Ishikawa (cell line): ENCODE results near the gene TBX2.

Experiments used
- CEBPB ChIP-seq: IDR thresholded peaks from 2 replicates; pipeline ENCODE4 v1.6.1; 2012
- CREB1 ChIP-seq: IDR thresholded peaks from 2 replicates; pipeline ENCODE4 v1.6.1; 2012; ENCODE audit warnings: low read depth
- EGR1 ChIP-seq: IDR thresholded peaks from 2 replicates; pipeline ENCODE4 v1.6.1; 2012
- EP300 ChIP-seq: IDR thresholded peaks from 2 replicates; pipeline ENCODE4 v1.6.1; 2012; ENCODE audit warnings: borderline replicate concordance
- FOXM1 ChIP-seq: IDR thresholded peaks from 2 replicates; pipeline ENCODE4 v1.6.1; 2012; ENCODE audit warnings: low read depth, borderline replicate concordance
- MAX ChIP-seq: IDR thresholded peaks from 2 replicates; pipeline ENCODE4 v1.6.1; 2012
- NFIC ChIP-seq: IDR thresholded peaks from 2 replicates; pipeline ENCODE4 v1.6.1; 2012
- RAD21 ChIP-seq: IDR thresholded peaks from 2 replicates; pipeline ENCODE4 v1.6.1; 2012; ENCODE audit warnings: low read depth
- REST ChIP-seq: IDR thresholded peaks from 2 replicates; pipeline ENCODE4 v1.6.1; 2012; ENCODE audit warnings: low read depth, mild to moderate bottlenecking
- TAF1 ChIP-seq: IDR thresholded peaks from 2 replicates; pipeline ENCODE4 v1.6.1; 2012; ENCODE audit warnings: low read depth, mild to moderate bottlenecking
- TCF12 ChIP-seq: IDR thresholded peaks from 2 replicates; pipeline ENCODE4 v1.6.1; 2012; ENCODE audit warnings: low read depth
- TEAD4 ChIP-seq: IDR thresholded peaks from 2 replicates; pipeline ENCODE4 v1.6.1; 2012
- YY1 ChIP-seq: IDR thresholded peaks from 2 replicates; pipeline ENCODE4 v1.6.1; 2012; ENCODE audit warnings: low read depth
- ZBTB7A ChIP-seq: IDR thresholded peaks from 2 replicates; pipeline ENCODE4 v1.6.1; 2012; ENCODE audit warnings: low read depth
- TF ChIP-seq, protein P1 (sequence below): IDR thresholded peaks from 2 replicates; pipeline ENCODE4 v1.6.1; 2012

Gene TBX2

DNA sequence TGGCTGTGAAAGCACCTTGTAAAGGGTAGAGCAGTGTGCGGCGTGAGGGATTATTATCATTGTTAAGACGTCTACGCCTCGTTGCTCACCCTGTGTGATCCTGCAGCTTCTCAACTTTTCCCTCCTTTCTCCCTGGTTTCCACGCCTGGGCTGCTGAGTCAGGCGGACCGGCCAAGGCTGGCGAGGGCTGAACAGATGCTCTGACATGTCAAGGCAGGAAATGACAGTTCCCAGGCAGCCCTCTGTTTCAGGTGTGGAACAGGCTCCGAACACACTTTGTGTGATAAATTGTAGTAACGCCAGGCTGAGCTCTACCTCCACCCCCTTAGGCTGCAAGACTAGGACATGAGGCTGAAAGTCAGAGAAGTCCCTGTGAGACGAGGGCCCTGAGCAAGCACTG, 46.0 kb upstream of the TBX2 start:
- TF ChIP-seq ZBTB7A (no peak), FOXM1 (no peak), REST (no peak), EGR1 (no peak), NFIC (no peak), CREB1 (no peak), MAX (no peak), YY1 (no peak), CEBPB (no peak), RAD21 (no peak)

- TF ChIP-seq, protein P1, sequence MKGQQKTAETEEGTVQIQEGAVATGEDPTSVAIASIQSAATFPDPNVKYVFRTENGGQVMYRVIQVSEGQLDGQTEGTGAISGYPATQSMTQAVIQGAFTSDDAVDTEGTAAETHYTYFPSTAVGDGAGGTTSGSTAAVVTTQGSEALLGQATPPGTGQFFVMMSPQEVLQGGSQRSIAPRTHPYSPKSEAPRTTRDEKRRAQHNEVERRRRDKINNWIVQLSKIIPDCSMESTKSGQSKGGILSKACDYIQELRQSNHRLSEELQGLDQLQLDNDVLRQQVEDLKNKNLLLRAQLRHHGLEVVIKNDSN = no peak
Measured at GRCh38 chr17:61354895-61355874, 44.5 kb upstream of the TBX2 start.

DNA sequence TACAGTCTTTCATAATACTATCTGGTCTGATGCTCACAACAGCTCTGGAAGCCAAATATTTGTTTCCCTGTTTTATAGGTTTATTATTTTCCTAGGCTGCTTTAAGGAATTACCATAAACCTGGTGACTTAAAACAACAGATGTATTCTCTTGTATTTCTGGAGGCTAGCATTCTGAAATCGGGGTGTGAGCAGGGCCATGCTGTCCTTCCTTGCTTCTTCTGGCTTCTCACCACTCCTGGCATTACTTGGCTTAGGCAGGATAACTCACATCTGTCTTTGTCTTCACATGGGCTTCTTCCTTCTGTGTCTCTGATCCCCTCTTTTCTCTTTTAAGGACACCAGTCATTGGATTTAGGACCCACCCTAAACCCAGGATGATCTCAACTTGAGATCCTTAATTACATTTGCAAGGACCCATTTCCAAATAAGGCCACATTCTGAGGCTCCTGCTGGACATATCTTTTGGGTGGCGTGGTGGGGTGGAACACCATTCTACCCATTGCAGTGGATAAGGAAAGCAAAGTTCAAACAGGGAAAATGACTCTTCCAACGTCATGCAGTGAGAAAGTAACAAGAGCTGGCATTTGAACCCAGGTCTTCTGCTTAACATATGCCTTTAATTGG, 39.2 kb upstream of the TBX2 start:
- TF ChIP-seq RAD21 = no peak
- no peak for TF ChIP-seq YY1
- TF ChIP-seq FOXM1 = no peak
- TF ChIP-seq TAF1 = no peak
- TF ChIP-seq EP300 = no peak
- TF ChIP-seq, protein P1 = no peak
- TF ChIP-seq EGR1 = no peak
- TF ChIP-seq REST = no peak
- TF ChIP-seq MAX = no peak
- TF ChIP-seq TCF12 = no peak
- no peak for TF ChIP-seq CEBPB
- TF ChIP-seq TEAD4 = no peak
- no peak for TF ChIP-seq CREB1
- no peak for TF ChIP-seq ZBTB7A
- TF ChIP-seq NFIC = no peak

GRCh38 chr17:61361084-61361483, 38.6 kb upstream of the TBX2 start:
- TF ChIP-seq TCF12 (no peak), EGR1 (no peak), EP300 (no peak), MAX (no peak), FOXM1 (no peak), TAF1 (no peak), CEBPB (no peak), NFIC (no peak), YY1 (no peak), RAD21 (no peak), ZBTB7A (no peak), CREB1 (no peak)

- no peak for TF ChIP-seq CEBPB
Measured at GRCh38 chr17:61362396-61362795, 37.2 kb upstream of the TBX2 start.
